ENCODE data around the gene XRCC6.
"Not testable (repeated sequence)": the region's sequence is repeated elsewhere in the genome, so short reads cannot be mapped to it uniquely, and the experiment has no call there.

The XRCC6 gene

GRCh38 chr22:41587347-41587723, 33.8 kb upstream of the XRCC6 start:
- TF ChIP-seq CTCF (IDR thresholded peaks at IDR 0.05), result no peak
- Histone ChIP-seq H3K27ac (no peak overlapping the region), H3K4me3 (no peak overlapping the region)
- no peak for DNase-seq (ENCODE audit: low spot score)

- DNase-seq (ENCODE audit: low spot score), result peak; percentile 100
- Histone ChIP-seq H3K4me3 (peak within 1 kb of the TSS; percentile 95), H3K27ac (peak within 1 kb of the TSS; percentile 58 to 92)
- TF ChIP-seq CTCF (IDR thresholded peaks at IDR 0.05), result no peak
Measured at GRCh38 chr22:41589391-41590241, 31.5 kb upstream of the XRCC6 start, which contains the start of gene PMM1. PMM1 (minus strand) TSS chr22:41589840; CDS start chr22:41589805, 35 bp downstream.

GRCh38 chr22:41593336-41593960, 27.6 kb upstream of the XRCC6 start:
- peak; percentile 60 for DNase-seq (ENCODE audit: low spot score)
- not testable (repeated sequence) for H3K27ac ChIP-seq, H3K4me3 ChIP-seq

- Histone ChIP-seq H3K27ac (no peak overlapping the region), H3K4me3 (no peak overlapping the region)
- no peak for DNase-seq (ENCODE audit: low spot score)
- TF ChIP-seq CTCF (IDR thresholded peaks at IDR 0.05), result no peak
Measured at GRCh38 chr22:41595703-41596102, 25.4 kb upstream of the XRCC6 start.

GRCh38 chr22:41596776-41597634, 24.1 kb upstream of the XRCC6 start:
- DNase-seq (ENCODE audit: low spot score), result peak; percentile 73
- TF ChIP-seq CTCF (IDR thresholded peaks at IDR 0.05), result peak; percentile 74
- peak overlapping the region in 1 of 2 donors; percentile 41 for H3K27ac ChIP-seq
- H3K4me3 ChIP-seq, result no peak overlapping the region

- TF ChIP-seq CTCF (IDR thresholded peaks at IDR 0.05), result peak; percentile 1
- Histone ChIP-seq H3K27ac (no peak overlapping the region), H3K4me3 (no peak overlapping the region)
- no peak for DNase-seq (ENCODE audit: low spot score)
Measured at GRCh38 chr22:41597635-41597953, 23.5 kb upstream of the XRCC6 start.

- Histone ChIP-seq H3K4me3 (no peak overlapping the region), H3K27ac (no peak overlapping the region)
- no peak for TF ChIP-seq CTCF (IDR thresholded peaks at IDR 0.05)
- no peak for DNase-seq (ENCODE audit: low spot score)
Measured at GRCh38 chr22:41598081-41598480, 23.0 kb upstream of the XRCC6 start.

All from coronary artery (tissue), 2 donors.